Measurements from ENCODE around the gene RBM33. TPM values are rescaled to one million over a fixed set of nuclear protein-coding genes. Genes with fewer than 3 reads are reported as not detected.

The RBM33 gene
- total and polyA plus RNA-seq, 9 of the 15 experiments (the other 6 are each of a cell fraction or from before 2014, with no cell fraction given), result 4.4 to 80.7 (median 27.3) TPM

GRCh38 chr7:155795401-155795800, 150.9 kb downstream of the RBM33 start (continued):
- TF ChIP-seq CUX1 (CRISPR knock-in tag; IDR thresholded peaks at IDR 0.05), result no peak

GRCh38 chr7:155795951-155796350, 151.5 kb downstream of the RBM33 start:
- ATAC-seq (no peak), DNase-seq (ENCODE audit: extremely low read depth in 1 of 4, low spot score in 3 of 4) (no peak), FAIRE-seq (no peak)
- CTCF ChIA-PET (ENCODE audit: low intra/inter-chr PET ratio), result interaction anchor here (1.0 kb wide), 1 partner anchor 1020 kb away, joined by 4 read pairs; no protein-coding TSS in a partner anchor
- no TSS peak for BruUV-seq (replicated peaks)
- no peak overlapping the region for H3K4me2 ChIP-seq (ENCODE audit: insufficient read depth, low read length)
- in situ Hi-C loops (cut with MboI), result no loop called here
- no peak overlapping the region for H3K4me3 ChIP-seq
- no peak overlapping the region for H3K9ac ChIP-seq (ENCODE audit: insufficient read depth in 1 of 2, low read depth in 2 of 2, low read length in 2 of 2)
- no peaks in the 10 kb centered on the region for H3K9me1 ChIP-seq (ENCODE audit: control insufficient read depth, insufficient read depth, low read length)
- H3K27ac ChIP-seq (ENCODE audit: extremely low read depth, low read depth, low read length), result no peak overlapping the region
- POLR2A ChIA-PET, result no interaction called here
- no peaks in the 10 kb centered on the region; the same call in 1 of the 2 replicates for H3K9me3 ChIP-seq (replicated peaks; ENCODE audit: control insufficient read depth, insufficient read depth, low read depth, low read length)
- no peak overlapping the region for H2AFZ ChIP-seq (ENCODE audit: low read depth, low read length)
- no peaks in the 10 kb centered on the region for H3K36me3 ChIP-seq (ENCODE audit: control insufficient read depth, insufficient read depth, low read length)
- peaks cover 7% of the 10 kb centered on the region for H4K20me1 ChIP-seq (replicated peaks; ENCODE audit: control insufficient read depth, insufficient read depth, low read length)
- intact Hi-C loops (cut with micrococcal nuclease), result loop anchor here (2.0 to 5.0 kb wide), 4 partner anchors 676 to 1681 kb away; no protein-coding TSS in a partner anchor
- no peaks in the 10 kb centered on the region for H3K79me2 ChIP-seq (ENCODE audit: control insufficient read depth, insufficient read depth, low read length)
- peaks cover 34 to 53% of the 10 kb centered on the region in 2 experiments for H3K27me3 ChIP-seq (ENCODE audit: control insufficient read depth in 2 of 2, insufficient read depth in 2 of 2, low read length in 2 of 2)
- peaks cover 0 to 16% of the 10 kb centered on the region in 2 experiments; a peak in 2 of 5 replicates for H3K4me1 ChIP-seq (replicated peaks in 1 of 2; ENCODE audit: control insufficient read depth in 2 of 2, insufficient read depth in 2 of 2, low read length in 2 of 2)
- WGBS (ENCODE audit: insufficient coverage, low coverage, missing lambda C conversion rate), result 2% methylated on average over 8 of the region's 8 CpGs
- TF ChIP-seq TSHZ1 (CRISPR knock-in tag; IDR thresholded peaks at IDR 0.05), result no peak
- no peak for TF ChIP-seq NCOA1 (IDR thresholded peaks at IDR 0.05; ENCODE audit: low read depth)
- no peak for TF ChIP-seq DNMT1 (IDR thresholded peaks at IDR 0.05)
- no peak for TF ChIP-seq ZEB2 (IDR thresholded peaks at IDR 0.05)
- no peak for TF ChIP-seq ZNF384 (IDR thresholded peaks at IDR 0.05; ENCODE audit: low read depth, low read length)
- no peak for TF ChIP-seq NFIC (IDR thresholded peaks at IDR 0.05)
- TF ChIP-seq CHCHD3 (CRISPR knock-in tag; IDR thresholded peaks at IDR 0.05), result no peak
- TF ChIP-seq PTTG1 (tag; IDR thresholded peaks at IDR 0.05; ENCODE audit: low read depth), result no peak
- no peak for TF ChIP-seq NFE2L1 (tag; IDR thresholded peaks at IDR 0.05; ENCODE audit: borderline replicate concordance, low read depth)
- TF ChIP-seq HMBOX1 (IDR thresholded peaks at IDR 0.05), result no peak

Data from K562 (cell line).